HG02763 (cell line): ENCODE measurements around the gene CFAP210.
"Not testable (repeated sequence)": the region's sequence is repeated elsewhere in the genome, so short reads cannot be mapped to it uniquely, and the experiment has no call there.

Experiments
- ATAC-seq: cut with Tn5 transposase; IDR thresholded peaks from one replicate; pipeline ENCODE4 v1.9.1; 2021; ENCODE audit warnings: mild to moderate bottlenecking, moderate library complexity; ENCODE audit not compliant: unreplicated experiment

CFAP210 gene

DNA sequence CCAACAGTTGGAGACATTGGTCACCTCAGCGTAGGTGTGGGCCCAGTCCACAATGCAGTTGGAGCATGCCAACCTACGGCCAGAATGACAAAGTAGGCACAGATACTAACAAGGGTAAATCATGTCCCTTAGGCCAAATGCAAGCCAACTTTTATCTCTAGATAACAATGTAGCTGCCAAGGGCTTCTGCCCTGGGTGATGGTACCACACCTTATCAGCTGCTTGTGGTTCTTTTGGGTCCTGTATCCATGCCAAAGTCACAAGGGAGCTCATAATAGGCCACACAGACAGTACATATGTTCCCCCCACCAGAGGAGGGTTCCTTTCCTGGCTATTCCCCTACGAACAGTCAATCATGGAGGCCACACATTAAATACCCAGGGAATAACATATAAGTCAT is 19.1 kb upstream of the CFAP210 start:
- no peak for ATAC-seq

GRCh38 chr2:169712791-169713227 is 18.6 kb upstream of the CFAP210 start:
- no peak for ATAC-seq

- no peak for ATAC-seq
Observed at GRCh38 chr2:169711751-169712509, 17.7 kb upstream of the CFAP210 start.

- ATAC-seq, result no peak
Observed at GRCh38 chr2:169709981-169710380, 15.8 kb upstream of the CFAP210 start.

DNA sequence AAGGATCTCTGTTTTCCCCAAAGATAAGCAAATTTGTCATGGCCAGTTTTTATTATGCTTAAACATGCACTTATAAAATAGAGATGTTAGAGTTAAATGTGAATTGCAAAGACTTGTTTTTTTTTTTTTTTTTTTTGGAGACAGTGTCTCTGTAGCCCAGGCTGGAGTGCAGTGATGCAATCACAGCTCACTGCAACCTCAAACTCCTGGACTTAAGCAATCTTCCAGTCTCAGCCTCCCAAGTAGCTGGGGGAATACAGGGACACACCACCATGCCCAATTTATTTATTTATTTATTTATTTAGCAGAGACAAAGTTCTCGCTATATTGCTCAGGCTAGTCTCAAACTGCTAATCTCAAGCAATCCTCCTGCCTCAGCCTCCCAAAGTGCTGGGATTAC is 15.1 kb upstream of the CFAP210 start:
- ATAC-seq, result no peak

- ATAC-seq, result no peak
Observed at GRCh38 chr2:169707626-169708025, 13.4 kb upstream of the CFAP210 start.

GRCh38 chr2:169705927-169706326 is 11.7 kb upstream of the CFAP210 start:
- ATAC-seq, result no peak

DNA sequence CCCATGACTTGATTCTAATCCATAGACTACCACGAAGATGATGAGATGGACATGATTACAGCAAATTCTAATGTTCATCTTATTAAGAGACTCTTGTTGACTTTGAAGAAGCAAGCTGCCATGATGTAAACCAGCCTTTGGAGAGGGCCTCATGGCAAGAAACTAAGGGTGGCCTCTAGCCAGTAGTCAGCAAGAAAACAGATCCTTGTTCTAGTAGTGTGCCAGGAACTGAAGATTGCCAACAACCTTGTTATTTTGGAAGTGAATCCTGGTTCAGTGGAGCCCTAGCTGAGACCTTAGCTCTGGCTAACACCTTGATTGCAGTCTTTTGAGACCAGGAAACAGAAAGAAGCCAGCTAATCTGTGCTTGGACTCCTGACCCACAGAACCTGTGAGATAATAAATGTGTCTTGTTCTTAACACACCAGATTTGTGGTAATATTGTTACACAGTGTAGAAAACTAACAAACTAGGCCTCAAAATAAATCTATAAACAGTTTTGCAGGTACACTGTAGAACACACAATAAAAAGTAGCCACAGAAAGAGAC is 10.0 kb upstream of the CFAP210 start:
- no peak for ATAC-seq

- ATAC-seq, result no peak
Observed at GRCh38 chr2:169702996-169703395, 8.8 kb upstream of the CFAP210 start.

- ATAC-seq, result not testable (repeated sequence)
Observed at GRCh38 chr2:169699173-169699572, 5.0 kb upstream of the CFAP210 start.

- no peak for ATAC-seq
Observed at GRCh38 chr2:169696381-169696780, 2.2 kb upstream of the CFAP210 start.

- ATAC-seq, result no peak
Observed at GRCh38 chr2:169694894-169695260, 672 bp upstream of the CFAP210 start.

- no peak for ATAC-seq
Observed at GRCh38 chr2:169693360-169693759, 845 bp downstream of the CFAP210 start.

DNA sequence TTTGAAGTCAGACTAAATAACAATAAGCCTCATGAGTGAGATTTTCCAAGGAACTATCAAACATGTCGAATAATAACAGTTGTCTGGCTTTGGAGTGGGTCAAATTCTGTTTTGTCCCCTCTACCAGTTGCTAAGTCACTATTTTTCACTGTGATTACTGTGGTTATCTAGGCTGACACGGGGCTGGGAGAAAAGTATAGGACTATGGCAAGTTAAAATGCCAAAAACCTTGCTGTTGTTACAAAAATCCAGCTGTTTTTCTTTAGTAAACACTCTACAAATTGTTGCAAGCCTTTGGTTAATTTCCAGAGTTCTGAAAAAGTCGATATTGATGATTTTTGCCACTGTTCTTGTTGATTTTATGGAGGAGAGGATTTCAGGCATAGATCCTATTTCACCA is 1.5 kb downstream of the CFAP210 start:
- no peak for ATAC-seq

DNA sequence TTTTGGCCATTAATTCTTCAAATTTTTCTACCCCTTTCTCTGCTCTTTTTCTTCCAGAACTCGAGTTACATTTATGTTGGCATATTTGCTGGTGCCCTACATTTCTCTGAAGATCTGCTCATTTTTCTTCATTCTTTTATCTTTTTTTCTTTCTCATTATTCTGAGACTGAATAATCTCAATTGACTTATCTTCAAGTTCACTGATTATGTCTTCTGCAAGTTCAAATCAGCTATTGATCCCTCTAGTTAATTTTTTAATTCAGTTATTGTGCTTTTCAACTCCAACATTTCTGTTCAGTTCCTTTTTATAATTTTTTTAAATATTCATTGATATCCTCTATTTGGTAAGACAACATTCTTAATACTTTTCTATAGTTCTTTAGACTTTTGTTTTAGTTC is 3.2 kb downstream of the CFAP210 start:
- no peak for ATAC-seq

- not testable (repeated sequence) for ATAC-seq
Observed at GRCh38 chr2:169687943-169688342, 6.3 kb downstream of the CFAP210 start.

DNA sequence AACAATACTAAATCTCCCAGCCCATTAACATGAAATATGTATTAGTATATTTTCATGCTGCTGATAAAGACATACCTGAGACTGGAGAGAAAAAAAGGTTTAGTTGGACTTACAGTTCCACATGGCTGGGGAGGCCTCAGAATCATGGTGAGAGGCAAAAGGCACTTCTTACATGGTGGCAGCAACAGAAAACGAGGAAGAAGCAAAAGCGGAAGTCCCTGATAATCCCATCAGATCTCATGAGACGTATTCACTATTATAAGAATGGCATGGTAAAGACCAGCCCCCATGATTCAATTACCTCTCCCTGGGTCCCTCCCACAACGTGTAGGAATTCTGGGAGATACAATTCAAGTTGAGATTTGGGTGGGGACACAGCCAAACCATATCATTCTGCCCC is 7.4 kb downstream of the CFAP210 start:
- not testable (repeated sequence) for ATAC-seq

- not testable (repeated sequence) for ATAC-seq
Observed at GRCh38 chr2:169684712-169685111, 9.5 kb downstream of the CFAP210 start.

DNA sequence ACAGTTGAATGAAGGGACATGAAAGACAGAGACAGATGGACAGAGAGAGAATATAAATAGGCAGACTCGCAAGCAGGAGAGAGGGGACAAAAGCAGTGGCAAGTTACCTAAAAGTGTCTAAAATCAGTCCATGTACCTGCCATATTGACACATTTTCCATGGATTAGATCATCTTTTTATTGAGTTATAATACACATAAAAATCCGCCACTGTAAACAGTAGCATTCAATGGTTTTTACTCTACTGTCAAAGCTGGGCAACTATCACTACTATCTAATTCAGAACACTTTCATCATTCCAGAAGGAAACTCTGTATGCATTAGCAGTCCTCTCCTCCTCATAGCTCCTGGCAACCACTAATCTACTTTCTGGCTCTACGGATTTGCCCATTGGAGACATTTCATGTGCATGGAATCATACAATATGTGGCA is 10.1 kb downstream of the CFAP210 start:
- ATAC-seq, result no peak

DNA sequence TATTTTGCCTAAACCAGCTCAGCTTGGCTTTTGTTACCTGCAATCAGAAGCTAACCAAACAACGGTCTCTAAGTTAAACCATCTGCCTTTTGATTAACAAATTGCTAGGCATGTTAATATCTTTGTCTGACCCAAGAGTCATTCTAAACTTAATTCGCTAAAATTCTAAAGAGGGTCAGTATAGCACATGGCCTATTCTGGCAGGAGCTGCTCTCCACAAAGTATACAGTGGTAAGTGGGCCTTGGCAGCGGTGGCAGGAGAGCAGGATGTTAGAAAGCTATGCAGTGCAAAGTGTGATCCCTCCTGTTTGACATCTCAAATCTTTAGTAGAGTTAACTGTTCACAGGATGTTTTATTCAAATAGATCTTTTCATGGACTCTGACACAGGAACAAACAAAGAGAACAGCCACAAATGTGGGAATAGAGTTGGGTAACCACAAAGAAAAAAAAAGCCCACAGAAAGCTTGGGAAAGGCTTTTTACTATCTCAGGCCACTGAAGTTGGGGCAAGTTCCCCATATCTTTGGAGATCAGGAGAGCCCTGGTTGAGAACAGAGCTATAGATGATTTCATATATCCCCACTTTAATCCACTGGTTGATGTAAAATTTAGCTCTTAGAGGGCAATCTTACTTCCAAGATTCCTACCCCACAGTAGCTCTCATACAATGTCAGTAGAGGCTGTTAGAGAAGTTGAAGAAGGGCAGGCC is 10.6 kb downstream of the CFAP210 start:
- no peak for ATAC-seq

DNA sequence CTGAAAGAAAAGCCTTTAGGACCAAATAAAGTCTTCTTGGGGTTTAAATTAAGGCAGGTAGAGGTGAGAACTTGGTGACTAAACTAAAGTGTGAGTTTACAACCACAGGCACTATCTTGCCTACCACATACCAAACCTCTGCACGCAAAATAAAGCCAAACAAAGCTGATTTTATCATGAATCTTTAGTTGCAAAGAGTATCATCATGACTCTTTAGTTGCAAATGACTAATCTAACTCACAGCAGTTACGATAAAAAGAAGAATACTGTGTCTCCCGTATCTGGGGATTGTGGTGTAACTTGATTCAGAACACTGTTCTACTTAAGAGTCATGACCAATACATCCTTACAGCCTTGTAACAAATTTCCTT is 11.2 kb downstream of the CFAP210 start:
- no peak for ATAC-seq

DNA sequence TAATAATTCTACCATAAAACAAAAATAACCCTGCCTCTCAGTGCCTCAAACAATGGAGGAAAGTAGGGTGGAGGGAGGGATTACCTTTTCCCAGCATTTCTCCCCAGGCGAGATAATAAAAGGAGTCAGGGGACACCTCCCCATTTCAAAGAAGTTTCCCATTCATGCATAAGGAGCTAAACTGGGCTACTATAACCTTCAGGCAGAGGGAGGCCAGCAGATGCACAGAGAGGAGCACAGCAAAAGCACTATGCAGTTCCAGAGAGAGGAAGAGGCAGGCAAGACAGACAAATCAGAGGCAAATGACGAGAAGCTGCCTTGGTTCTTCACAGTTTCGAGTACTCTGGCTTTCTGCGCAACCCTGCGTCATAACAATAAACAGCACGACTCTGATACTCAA is 17.4 kb downstream of the CFAP210 start:
- ATAC-seq, result no peak
